Endothelial cell of umbilical vein (primary cell): Measurements from ENCODE around the gene CCDC14.

Experiments
- POLR2AphosphoS5 ChIP-seq: IDR thresholded peaks from 2 replicates; pipeline ENCODE4 v1.6.1; 2012; ENCODE audit warnings: low read depth, mild to moderate bottlenecking, control low read depth, low read length, moderate library complexity; ENCODE audit not compliant: insufficient read depth
- TF ChIP-seq, protein P1 (sequence below), 2 donors: IDR thresholded peaks; 1 replicate in 1 of 2; 2 replicates in 1 of 2; pipeline ENCODE4 v1.5.1; 2011; ENCODE audit warnings: low read length in 2 of 2, mild to moderate bottlenecking in 2 of 2, moderate library complexity in 2 of 2, control low read depth in 1 of 2, inconsistent platforms in 1 of 2, low read depth in 1 of 2; ENCODE audit not compliant: insufficient read depth in 1 of 2; ENCODE audit errors: extremely low read depth in 1 of 2

DNA sequence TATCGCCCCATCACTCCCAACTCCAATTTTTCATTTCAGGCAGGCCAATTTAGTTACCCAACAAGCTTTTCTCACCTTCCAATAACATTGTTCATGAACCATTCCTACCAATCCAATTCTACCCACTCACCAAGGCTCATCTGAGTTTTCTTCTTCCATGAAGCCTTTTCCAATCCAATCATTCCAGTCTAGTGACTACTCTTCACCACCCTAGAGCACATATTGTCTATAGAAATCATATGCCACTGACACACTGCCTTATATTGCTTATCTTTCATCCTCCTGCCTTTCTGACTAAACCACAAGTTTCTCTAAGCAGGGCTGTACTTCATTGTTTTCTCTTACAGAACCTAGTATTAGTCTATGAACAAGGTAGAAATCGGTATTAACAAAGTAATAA is 11.4 kb downstream of the CCDC14 start:
- TF ChIP-seq, protein P1, sequence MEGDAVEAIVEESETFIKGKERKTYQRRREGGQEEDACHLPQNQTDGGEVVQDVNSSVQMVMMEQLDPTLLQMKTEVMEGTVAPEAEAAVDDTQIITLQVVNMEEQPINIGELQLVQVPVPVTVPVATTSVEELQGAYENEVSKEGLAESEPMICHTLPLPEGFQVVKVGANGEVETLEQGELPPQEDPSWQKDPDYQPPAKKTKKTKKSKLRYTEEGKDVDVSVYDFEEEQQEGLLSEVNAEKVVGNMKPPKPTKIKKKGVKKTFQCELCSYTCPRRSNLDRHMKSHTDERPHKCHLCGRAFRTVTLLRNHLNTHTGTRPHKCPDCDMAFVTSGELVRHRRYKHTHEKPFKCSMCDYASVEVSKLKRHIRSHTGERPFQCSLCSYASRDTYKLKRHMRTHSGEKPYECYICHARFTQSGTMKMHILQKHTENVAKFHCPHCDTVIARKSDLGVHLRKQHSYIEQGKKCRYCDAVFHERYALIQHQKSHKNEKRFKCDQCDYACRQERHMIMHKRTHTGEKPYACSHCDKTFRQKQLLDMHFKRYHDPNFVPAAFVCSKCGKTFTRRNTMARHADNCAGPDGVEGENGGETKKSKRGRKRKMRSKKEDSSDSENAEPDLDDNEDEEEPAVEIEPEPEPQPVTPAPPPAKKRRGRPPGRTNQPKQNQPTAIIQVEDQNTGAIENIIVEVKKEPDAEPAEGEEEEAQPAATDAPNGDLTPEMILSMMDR (IDR thresholded peaks at IDR 0.05; ENCODE audit: extremely low read depth in 1 of 2, insufficient read depth in 1 of 2, low read depth in 1 of 2, low read length in 2 of 2): no peak
- no peak for TF ChIP-seq POLR2AphosphoS5
